Gastroesophageal sphincter (tissue), 4 donors: ENCODE measurements around the gene NR1H2. TPM values are rescaled to one million over a fixed set of nuclear protein-coding genes. Genes with fewer than 3 reads are reported as not detected.

Experiments used
- ATAC-seq: fragments of 150-250 bp; one replicate; pipeline ENCODE4 v1.9.1; 2016; ENCODE audit warnings: mild to moderate bottlenecking, moderate library complexity
- H3K27ac ChIP-seq, 4 donors: fragments of 200-600 bp; sonication (generic) in 3 of 4; 1 replicate in 3 of 4; 2 replicates in 1 of 4; pipeline ENCODE4 v1.5.1; 2016 to 2019
- H3K27me3 ChIP-seq: fragments of 200-600 bp; sonication (generic); one replicate; pipeline ENCODE4 v1.5.1; 2019
- H3K36me3 ChIP-seq, 2 donors: fragments of 200-600 bp; sonication (generic); one replicate each; pipeline ENCODE4 v1.5.1; 2019; ENCODE audit warnings: control low read depth in 1 of 2
- H3K4me1 ChIP-seq, 3 donors: fragments of 200-600 bp; sonication (generic); 1 replicate in 2 of 3; 2 replicates in 1 of 3; pipeline ENCODE4 v1.5.1; 2016 to 2019; ENCODE audit warnings: control low read depth in 2 of 3
- H3K4me3 ChIP-seq, 2 donors: fragments of 200-600 bp; sonication (generic); one replicate each; pipeline ENCODE4 v1.5.1; 2019; ENCODE audit warnings: mild to moderate bottlenecking in 1 of 2, moderate library complexity in 1 of 2
- H3K9me3 ChIP-seq, 3 donors: fragments of 200-600 bp; sonication (generic); one replicate each; pipeline ENCODE4 v1.5.1; 2017 to 2019; ENCODE audit warnings: control low read depth in 2 of 3
- CTCF ChIP-seq, 4 experiments: fragments of 200-600 bp in 2 of 4; fragments of 450-650 bp in 2 of 4; sonication (generic) in 1 of 4; IDR thresholded peaks; one replicate each; pipeline ENCODE4 v1.5.1; 2017 to 2019; ENCODE audit warnings: antibody characterized with exemption in 4 of 4, mild to moderate bottlenecking in 2 of 4, moderate library complexity in 2 of 4
- EP300 ChIP-seq: sonication (generic); formaldehyde crosslinking; IDR thresholded peaks from one replicate; pipeline ENCODE4 v1.6.1; 2017; ENCODE audit warnings: antibody characterized with exemption, mild to moderate bottlenecking
- POLR2A ChIP-seq, 2 donors: fragments of 450-650 bp; IDR thresholded peaks; one replicate each; pipeline ENCODE4 v1.6.1; 2017; ENCODE audit warnings: antibody characterized with exemption in 2 of 2, mild to moderate bottlenecking in 2 of 2, moderate library complexity in 1 of 2
- POLR2AphosphoS5 ChIP-seq: sonication (generic); formaldehyde crosslinking; IDR thresholded peaks from one replicate; pipeline ENCODE4 v1.6.1; 2017; ENCODE audit warnings: antibody characterized with exemption
- WGBS, 2 donors: methylation state at CpG; one replicate each; pipeline ENCODE4 v1.1.5; 2018; ENCODE audit warnings: low coverage in 1 of 2; 5-methylcytosine and 5-hydroxymethylcytosine counted together
- total RNA-seq, 4 donors: library from RNA; depleted of rRNA; stranded (reverse); fragments of >200 nt; gene quantifications; one replicate each; pipeline ENCODE4 v1.1.0, GENCODE V29; 2016

Gene NR1H2
- total RNA-seq, 4 donors from 2014 or later = 138 to 191 (median 145) TPM

GRCh38 chr19:50331221-50331993 lies 44.9 kb upstream of the NR1H2 start:
- Histone ChIP-seq H3K27me3 (peaks cover 89% of the 10 kb centered on the region), H3K9me3 (no peaks in the 10 kb centered on the region), H3K4me1 (peaks cover 0 to 72% (median 17%) of the 10 kb centered on the region in 3 donors), H3K4me3 (peak overlapping the region in 1 of 2 donors; percentile 45), H3K27ac (peak overlapping the region in 3 of 4 donors; percentile 78 to 83 (median 80)), H3K36me3 (no peaks in the 10 kb centered on the region)
- no peak for TF ChIP-seq CTCF (IDR thresholded peaks at IDR 0.05)
- no peak for TF ChIP-seq POLR2AphosphoS5
- TF ChIP-seq EP300 = no peak
- no peak for TF ChIP-seq POLR2A (IDR thresholded peaks at IDR 0.05)
- WGBS, 2 donors = 7 to 12% methylated on average over 6 to 9 of the region's 10 CpGs
- ATAC-seq = no peak

GRCh38 chr19:50331994-50332243 lies 44.3 kb upstream of the NR1H2 start:
- Histone ChIP-seq H3K9me3 (no peaks in the 10 kb centered on the region), H3K27ac (peak overlapping the region in 2 of 4 donors; percentile 6 to 24), H3K4me1 (peaks cover 0 to 68% (median 16%) of the 10 kb centered on the region in 3 donors), H3K36me3 (no peaks in the 10 kb centered on the region), H3K4me3 (no peak overlapping the region), H3K27me3 (peaks cover 84% of the 10 kb centered on the region)
- 0 to 17% methylated on average over 1 of the region's 2 CpGs for WGBS, 2 donors
- TF ChIP-seq POLR2AphosphoS5 (no peak), EP300 (no peak), POLR2A (IDR thresholded peaks at IDR 0.05) (no peak), CTCF (IDR thresholded peaks at IDR 0.05) (no peak)
- ATAC-seq = no peak

- Histone ChIP-seq H3K27ac (peak overlapping the region in 3 of 4 donors; percentile 67 to 75 (median 72)), H3K27me3 (peaks cover 79% of the 10 kb centered on the region), H3K4me3 (peak overlapping the region in 1 of 2 donors; percentile 54), H3K4me1 (peaks cover 0 to 68% (median 16%) of the 10 kb centered on the region in 3 donors), H3K9me3 (no peaks in the 10 kb centered on the region), H3K36me3 (no peaks in the 10 kb centered on the region)
- no peak for TF ChIP-seq POLR2A (IDR thresholded peaks at IDR 0.05)
- no peak for TF ChIP-seq POLR2AphosphoS5
- no peak for TF ChIP-seq EP300
- TF ChIP-seq CTCF (IDR thresholded peaks at IDR 0.05) = no peak
- 8 to 26% methylated on average over 13 to 16 of the region's 20 CpGs for WGBS, 2 donors
- no peak for ATAC-seq
Measured at GRCh38 chr19:50332244-50333038, 43.8 kb upstream of the NR1H2 start.

- peak overlapping the region; percentile 5 to 54 for H3K4me3 ChIP-seq
- 0% methylated on average over 19 of the region's 34 CpGs; no CpG with 5 or more reads in 1 of the 2 donors for WGBS, 2 donors
- ATAC-seq = peak; percentile 52
- TF ChIP-seq CTCF (IDR thresholded peaks at IDR 0.05) (no peak), POLR2A (IDR thresholded peaks at IDR 0.05) (no peak), EP300 (no peak), POLR2AphosphoS5 (no peak)
- H3K9me3 ChIP-seq = no peaks in the 10 kb centered on the region
- H3K27me3 ChIP-seq = peaks cover 70% of the 10 kb centered on the region
- peaks cover 0 to 61% (median 16%) of the 10 kb centered on the region in 3 donors for H3K4me1 ChIP-seq
- peak overlapping the region in 3 of 4 donors; percentile 67 to 75 (median 72) for H3K27ac ChIP-seq
- H3K36me3 ChIP-seq = no peaks in the 10 kb centered on the region
Measured at GRCh38 chr19:50333235-50333736, 43.0 kb upstream of the NR1H2 start.
